ES-I3 (cell line): ENCODE measurements around the gene MYO3B.
"Not testable (repeated sequence)": the region's sequence is repeated elsewhere in the genome, so short reads cannot be mapped to it uniquely, and the experiment has no call there.

Experiments
- H3K36me3 ChIP-seq: 2 replicates; pipeline ENCODE4 v1.6.1; 2013; ENCODE audit warnings: mild to moderate bottlenecking, low read length, control low read depth, moderate library complexity; ENCODE audit not compliant: insufficient read depth
- H3K4me1 ChIP-seq: 2 replicates; pipeline ENCODE4 v1.6.1; 2013; ENCODE audit warnings: mild to moderate bottlenecking, control low read depth, low read length; ENCODE audit not compliant: insufficient read depth
- H3K9ac ChIP-seq: 2 replicates; pipeline ENCODE4 v1.6.1; 2013; ENCODE audit warnings: low read depth, mild to moderate bottlenecking, low read length, moderate library complexity
- H3K9me3 ChIP-seq: 2 replicates; pipeline ENCODE4 v1.6.1; 2013; ENCODE audit warnings: mild to moderate bottlenecking, low read length, moderate library complexity; ENCODE audit not compliant: control insufficient read depth, insufficient read depth

MYO3B gene

DNA sequence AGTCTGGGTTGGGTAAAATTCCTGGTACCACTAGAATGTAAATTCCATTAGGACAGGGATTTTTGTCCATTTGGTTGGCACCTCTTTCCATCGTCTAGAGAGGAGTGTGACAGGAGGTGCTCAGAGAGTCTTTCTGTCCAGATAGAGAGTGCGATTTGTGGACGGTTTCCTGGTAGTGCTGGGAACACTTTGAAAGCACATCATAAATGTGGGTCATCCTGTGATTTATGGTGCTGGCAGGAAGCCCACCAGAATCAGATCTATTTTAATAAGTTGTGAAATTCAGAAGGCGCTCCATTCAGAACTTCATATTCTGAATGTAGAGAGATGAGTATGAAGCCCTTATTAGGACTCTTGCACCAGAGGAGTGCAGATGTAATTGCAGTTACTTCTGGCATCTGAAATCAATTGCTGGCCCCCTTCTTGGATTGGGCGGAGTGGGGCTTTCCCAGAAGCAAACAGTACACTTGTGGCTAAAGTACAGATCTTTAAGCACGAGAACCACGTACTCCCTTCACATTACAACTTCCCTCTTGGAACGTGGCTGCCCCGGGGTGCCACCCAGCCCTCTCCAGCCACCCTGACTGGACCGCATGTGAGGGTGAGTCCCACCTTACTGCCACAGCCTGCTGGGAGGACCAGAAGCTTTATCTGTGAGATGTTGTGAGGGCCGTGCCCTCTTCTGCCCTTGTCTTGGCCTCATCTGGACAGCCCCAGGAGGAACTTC, 243.2 kb downstream of the MYO3B start:
- no peaks in the 10 kb centered on the region for H3K4me1 ChIP-seq
- no peaks in the 10 kb centered on the region for H3K9me3 ChIP-seq
- H3K36me3 ChIP-seq = no peaks in the 10 kb centered on the region
- no peak overlapping the region for H3K9ac ChIP-seq

DNA sequence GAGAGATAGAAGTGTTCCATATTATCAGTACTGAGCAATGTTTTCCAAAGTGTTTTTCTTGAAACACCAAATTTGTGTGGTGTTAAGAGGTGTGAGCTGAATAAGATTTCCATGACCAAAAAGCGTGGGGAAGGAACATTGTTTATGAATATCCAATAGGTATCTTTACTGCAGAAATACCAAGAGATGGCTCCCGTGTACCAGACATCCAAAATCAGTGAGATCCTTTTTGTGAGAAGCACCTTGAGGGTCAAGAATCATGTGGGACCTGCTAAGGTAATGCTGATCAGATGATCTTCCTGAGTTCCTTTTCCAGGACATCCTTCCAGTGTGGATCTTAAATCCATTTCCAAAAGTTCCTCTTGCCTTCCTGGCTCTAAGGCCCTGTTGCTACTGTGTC, 246.0 kb downstream of the MYO3B start:
- no peak overlapping the region for H3K9ac ChIP-seq
- no peaks in the 10 kb centered on the region for H3K4me1 ChIP-seq
- H3K9me3 ChIP-seq = no peaks in the 10 kb centered on the region
- no peaks in the 10 kb centered on the region for H3K36me3 ChIP-seq

DNA sequence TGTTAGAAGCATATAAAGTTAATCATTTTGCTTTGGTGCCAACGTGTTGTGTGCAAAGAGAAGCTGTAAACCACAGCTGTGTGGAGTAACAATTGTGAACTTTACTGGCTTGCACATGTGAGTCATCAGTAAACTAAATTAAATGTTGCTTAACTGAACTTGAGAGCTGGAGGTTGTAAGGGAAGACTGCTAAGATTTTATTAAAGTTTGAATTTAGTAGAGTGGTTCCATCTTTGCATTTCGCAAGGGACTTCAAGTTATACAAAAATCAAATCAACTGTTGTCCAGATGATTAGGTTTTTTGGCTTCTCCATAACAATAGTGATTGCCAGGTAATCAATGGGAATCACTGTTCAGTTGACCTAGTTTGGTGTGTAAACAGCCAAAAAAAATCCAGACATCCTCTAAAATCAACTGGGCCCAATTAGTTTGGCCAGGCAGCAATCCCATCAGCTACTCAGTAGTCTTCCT, 247.4 kb downstream of the MYO3B start:
- no peaks in the 10 kb centered on the region for H3K9me3 ChIP-seq
- H3K36me3 ChIP-seq = no peaks in the 10 kb centered on the region
- H3K9ac ChIP-seq = no peak overlapping the region
- no peaks in the 10 kb centered on the region for H3K4me1 ChIP-seq

DNA sequence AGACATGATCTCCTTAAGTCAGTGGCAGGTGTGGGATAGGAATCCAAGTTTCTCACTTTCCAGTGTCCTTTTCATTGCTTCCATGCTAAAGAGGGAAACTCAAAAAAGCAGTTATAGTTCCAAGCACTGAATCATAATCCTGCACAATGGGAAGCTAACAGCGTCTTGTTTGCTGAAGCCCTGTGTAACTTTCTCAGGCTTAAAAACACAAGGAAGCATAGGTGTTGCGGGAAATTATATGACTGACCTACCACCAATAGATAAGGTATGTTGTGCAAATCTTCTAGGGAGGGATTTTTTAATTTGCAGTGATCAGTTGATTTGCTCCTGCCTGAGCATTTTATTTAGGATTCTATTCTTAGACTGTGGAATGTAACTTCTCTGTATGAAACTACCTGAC, 250.9 kb downstream of the MYO3B start:
- Histone ChIP-seq H3K9me3 (no peaks in the 10 kb centered on the region), H3K9ac (no peak overlapping the region), H3K36me3 (no peaks in the 10 kb centered on the region), H3K4me1 (no peaks in the 10 kb centered on the region; the same call in 1 of the 2 replicates)

DNA sequence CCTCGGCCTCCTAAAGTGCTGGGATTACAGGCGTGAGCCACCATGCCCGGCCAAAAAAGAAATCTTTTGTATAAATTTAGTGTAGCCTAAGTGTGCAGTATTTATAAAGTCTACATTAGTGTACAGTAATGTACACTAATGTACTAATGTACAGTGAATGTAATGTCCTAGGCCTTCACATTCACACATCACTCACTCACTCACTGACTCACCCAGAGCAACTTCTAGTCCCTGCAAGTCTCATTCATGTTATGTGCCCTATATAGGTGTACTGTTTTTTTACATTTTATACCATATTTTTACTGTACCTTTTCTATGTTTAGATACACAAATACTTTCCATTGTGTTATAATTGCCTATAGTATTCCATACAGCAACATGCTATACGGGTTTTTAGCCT, 254.9 kb downstream of the MYO3B start:
- H3K36me3 ChIP-seq = no peaks in the 10 kb centered on the region
- no peak overlapping the region for H3K9ac ChIP-seq
- peaks cover 26% of the 10 kb centered on the region for H3K4me1 ChIP-seq
- no peaks in the 10 kb centered on the region for H3K9me3 ChIP-seq

DNA sequence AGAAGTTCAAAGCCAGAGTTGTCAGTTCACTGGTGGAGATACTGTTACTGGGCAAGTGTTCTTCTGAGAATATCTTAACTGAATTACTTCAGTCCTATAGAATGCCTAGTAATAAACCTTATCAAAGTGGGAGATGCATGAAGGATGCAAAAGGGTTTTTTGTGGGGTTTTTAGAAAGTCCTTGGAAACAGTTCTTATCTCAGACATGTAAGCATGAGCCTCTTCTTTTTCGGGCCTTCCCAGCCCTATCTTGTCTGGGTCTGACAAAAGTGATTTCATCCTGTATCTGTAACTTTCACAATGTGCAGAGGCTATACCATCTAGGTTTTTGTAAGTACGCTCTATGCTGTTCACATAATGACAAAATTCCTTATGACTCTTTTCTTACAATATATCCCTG, 255.5 kb downstream of the MYO3B start:
- Histone ChIP-seq H3K4me1 (peaks cover 26% of the 10 kb centered on the region), H3K9ac (no peak overlapping the region), H3K9me3 (no peaks in the 10 kb centered on the region), H3K36me3 (no peaks in the 10 kb centered on the region)

DNA sequence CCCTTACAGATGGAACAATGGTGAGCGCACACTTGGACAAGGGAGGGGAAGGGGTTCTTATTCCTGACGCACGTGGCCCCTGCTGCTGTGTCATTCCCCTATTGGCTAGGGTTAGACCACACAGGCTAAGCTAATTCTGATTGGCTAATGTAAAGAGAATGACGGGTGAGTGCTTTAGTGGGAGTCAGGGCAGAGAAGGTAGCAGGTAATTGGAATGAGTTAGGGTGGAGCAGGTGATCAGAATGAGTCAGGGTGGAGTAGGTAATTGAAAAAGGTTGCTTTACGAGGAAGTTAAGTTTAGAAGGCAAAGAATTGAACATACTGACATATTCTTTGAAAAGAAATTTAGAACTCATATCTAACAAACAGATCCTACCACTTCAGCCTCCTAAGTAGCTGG, 256.4 kb downstream of the MYO3B start:
- peaks cover 26% of the 10 kb centered on the region for H3K4me1 ChIP-seq
- H3K9ac ChIP-seq, H3K9me3 ChIP-seq, H3K36me3 ChIP-seq: not testable (repeated sequence)

DNA sequence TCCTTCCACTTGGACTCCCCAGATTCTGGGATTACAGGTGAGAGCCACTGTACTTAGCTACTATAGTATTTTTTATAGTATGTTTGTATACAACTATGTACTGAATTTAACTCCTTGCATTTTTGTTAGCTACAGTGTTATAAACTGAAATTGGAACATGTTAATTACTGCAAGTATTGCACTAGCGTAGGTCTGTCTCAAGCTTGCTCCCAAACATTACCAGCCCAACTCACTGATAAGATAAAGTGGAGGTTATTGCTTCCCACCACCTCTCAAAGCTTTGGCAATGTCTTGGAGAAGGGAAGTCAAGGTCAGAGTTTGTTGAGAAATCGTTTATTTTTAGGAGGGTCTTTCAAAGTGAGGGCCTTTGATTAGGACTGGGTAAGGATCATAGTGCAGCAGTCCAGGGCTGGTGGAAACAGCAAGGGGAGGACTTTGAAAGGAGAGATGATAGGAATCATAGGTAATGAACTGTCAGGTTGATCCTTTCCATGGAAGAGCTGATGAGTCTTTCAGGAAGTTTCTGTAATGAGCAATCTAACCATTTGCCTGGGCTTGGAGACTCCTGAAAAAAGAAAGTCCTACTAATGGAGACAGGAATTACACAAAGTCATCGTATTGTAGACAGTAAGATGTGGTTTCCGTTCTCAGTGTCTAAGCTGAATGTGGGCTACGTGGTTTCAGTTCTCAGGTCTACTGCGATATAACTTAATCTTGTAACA, 257.1 kb downstream of the MYO3B start:
- Histone ChIP-seq H3K36me3 (no peaks in the 10 kb centered on the region), H3K9ac (no peak overlapping the region), H3K4me1 (peaks cover 26% of the 10 kb centered on the region), H3K9me3 (no peaks in the 10 kb centered on the region)

DNA sequence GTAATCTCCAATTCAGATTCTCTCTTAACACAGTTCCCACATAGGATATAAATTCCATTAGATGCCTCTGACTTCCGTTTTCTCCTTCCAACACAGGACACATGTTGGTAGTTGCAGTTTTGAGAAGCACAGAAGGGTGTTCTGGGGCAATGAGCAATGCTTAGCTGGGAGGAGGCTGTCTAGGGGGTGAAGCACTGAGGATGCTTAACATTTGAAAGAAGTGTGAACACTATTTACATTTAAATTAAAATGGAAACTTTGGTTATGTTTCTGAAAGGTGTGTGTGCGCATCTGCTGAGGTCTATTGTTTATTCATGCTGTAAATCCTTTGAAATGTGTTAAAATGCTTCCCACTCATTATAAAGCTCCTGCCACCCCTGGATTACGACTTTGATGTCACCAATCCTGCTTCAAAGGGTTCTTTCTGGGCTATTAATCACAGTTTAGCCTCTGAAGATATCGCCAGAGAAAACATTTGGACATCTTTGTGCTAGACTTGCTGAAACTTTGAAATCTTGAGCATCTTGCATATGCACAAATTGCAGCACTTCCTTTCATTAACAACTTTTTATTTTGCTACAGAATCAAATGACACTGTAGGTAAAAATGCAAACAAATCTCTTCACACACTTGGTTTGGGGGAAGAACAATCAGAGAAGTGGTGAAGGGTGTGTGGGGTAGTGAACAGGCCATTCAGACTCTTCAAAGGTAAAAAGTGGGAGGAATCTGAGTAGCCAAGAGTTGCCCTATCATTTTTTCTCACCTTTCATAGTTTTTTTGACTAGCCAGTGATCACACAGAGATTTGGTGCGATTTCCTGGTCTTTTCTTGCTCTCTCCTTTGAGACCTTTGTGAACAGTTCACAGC, 258.4 kb downstream of the MYO3B start:
- no peaks in the 10 kb centered on the region for H3K9me3 ChIP-seq
- H3K9ac ChIP-seq = no peak overlapping the region
- peaks cover 26% of the 10 kb centered on the region for H3K4me1 ChIP-seq
- H3K36me3 ChIP-seq = no peaks in the 10 kb centered on the region

DNA sequence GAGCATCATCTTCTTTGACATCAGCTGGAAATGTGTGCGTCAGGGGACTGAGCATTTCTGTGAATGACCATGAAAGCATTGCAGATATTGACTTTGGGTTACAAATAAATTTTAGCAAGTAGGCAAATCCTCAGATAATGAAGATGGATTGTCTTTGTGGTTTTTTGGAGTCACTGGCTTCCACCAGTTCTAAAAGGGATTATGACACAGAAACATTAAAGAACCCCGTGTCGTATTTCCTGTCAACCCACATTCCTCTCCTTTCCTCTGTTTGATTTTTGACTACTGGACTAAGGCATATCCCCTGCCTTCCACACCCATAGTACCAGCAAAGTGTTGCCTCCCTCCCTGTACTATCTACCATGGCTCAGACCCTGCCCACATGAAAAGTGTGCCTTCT, 268.1 kb downstream of the MYO3B start:
- no peaks in the 10 kb centered on the region for H3K36me3 ChIP-seq
- no peak overlapping the region for H3K9ac ChIP-seq
- peaks cover 2% of the 10 kb centered on the region; the same call in 1 of the 2 replicates for H3K9me3 ChIP-seq
- no peaks in the 10 kb centered on the region for H3K4me1 ChIP-seq

DNA sequence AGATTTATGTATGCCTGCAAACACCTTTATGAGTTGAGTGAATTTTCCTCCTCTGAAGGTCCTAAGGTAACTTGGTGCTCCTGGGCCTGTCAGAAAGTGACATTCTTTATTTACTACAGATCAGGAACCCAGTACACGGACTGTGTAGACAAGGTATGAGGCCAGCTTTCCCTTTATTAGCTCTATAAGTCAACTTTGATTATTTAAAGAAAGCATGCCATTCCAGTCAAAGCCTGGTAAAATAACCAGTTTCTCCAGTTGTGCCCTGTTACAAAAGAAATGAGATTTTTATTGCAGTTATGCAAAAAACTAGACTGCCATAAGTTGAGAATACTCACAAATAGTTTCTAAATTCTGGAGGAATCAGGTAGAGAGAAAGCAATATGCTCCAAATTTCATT, 271.1 kb downstream of the MYO3B start:
- Histone ChIP-seq H3K9ac (no peak overlapping the region), H3K4me1 (no peaks in the 10 kb centered on the region), H3K36me3 (no peaks in the 10 kb centered on the region), H3K9me3 (peaks cover 2% of the 10 kb centered on the region; the same call in 1 of the 2 replicates)

DNA sequence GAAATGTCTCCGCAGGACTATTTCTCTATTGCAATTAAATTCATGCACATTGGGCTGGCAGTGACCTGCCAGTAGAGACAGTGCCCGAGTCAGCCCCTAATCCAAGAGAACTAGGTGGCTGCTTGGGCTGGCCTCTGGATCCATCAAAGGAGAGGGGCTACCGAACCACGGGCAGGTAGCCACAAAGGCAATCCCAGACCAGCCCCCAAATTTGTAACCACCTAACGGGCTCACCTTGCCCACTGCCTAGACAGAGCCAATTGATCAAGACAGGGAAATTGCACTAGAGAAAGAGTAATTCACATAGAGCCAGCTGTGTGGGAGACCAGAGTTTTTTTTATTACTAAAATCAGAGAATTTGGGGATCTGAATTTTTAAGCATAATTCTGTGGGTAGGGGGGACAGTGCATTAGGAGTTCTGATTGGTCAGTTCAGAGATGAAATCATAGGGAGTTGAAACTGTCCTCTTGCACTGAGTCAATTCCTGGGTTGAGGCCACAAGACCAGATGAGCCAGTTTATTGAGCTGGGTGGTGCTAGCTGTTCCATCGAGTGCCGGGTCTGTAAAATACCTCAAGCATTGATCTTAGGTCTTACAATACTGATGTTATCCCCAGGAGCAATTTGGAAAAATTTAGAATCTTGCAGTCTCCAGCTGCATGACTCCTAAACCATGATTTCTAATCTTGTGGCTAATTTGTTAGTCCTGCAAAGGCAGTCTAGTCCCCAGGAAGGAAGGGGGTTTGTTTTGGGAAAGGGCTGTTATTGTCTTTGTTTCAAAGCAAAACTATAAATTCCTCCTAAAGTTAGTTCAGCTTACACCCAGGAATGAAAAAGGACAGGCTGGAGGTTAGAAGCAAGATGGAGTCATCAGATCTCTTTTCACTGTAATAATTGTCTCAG, 276.8 kb downstream of the MYO3B start:
- no peaks in the 10 kb centered on the region for H3K36me3 ChIP-seq
- H3K4me1 ChIP-seq = no peaks in the 10 kb centered on the region
- H3K9me3 ChIP-seq = peaks cover 3% of the 10 kb centered on the region; the same call in 1 of the 2 replicates
- no peak overlapping the region for H3K9ac ChIP-seq

DNA sequence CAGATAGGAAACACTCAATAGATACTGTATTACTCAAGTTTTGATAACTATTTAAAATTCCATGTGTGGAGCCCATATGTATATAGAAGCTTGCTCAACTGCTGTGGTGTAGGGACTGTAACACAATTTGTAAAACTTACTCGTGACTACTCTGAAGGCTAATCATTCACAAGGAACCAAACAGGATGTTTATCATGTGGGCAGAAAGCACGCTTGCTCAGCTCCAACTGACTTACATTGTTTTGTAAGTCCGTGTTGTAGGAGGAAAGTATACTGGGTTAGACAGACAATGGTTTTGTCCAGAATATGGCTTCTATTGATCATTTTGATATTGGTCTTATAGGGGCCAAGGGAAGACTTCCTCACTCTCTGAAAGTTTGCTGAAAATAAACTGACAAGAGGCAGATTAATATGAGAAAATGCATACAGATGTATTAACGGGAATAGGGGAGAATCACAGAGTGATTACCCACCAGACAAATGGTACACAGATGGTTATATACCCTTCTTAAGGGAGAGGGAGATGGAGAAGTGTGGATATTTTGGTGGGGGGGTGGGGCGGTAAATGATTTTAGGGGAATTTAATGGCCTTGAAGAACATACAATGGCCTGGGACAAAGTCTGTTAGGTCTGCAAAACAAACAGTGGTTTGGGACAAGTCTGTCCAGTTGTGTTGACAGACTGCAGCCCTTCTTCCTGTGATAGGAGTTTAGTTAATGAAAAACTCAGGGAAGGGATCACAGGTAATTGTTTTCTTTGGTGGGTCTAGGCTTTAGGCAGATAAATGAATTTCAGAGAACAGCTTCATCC, 277.9 kb downstream of the MYO3B start:
- H3K4me1 ChIP-seq = no peaks in the 10 kb centered on the region
- H3K9me3 ChIP-seq = peaks cover 4% of the 10 kb centered on the region; the same call in 1 of the 2 replicates
- no peaks in the 10 kb centered on the region for H3K36me3 ChIP-seq
- H3K9ac ChIP-seq = no peak overlapping the region
